Measurements from ENCODE around the gene GRIN3A.

- TF ChIP-seq CTCF (IDR thresholded peaks at IDR 0.05) (no peak), POLR2A (IDR thresholded peaks at IDR 0.05) (no peak)
Observed at GRCh38 chr9:101674165-101674564, 64.3 kb downstream of the GRIN3A start.

Measured in body of pancreas (tissue), 4 donors.